WTC11 (cell line): ENCODE results near the gene ANKRD24.
"Not testable (repeated sequence)": the region's sequence is repeated elsewhere in the genome, so short reads cannot be mapped to it uniquely, and the experiment has no call there.

Experiments
- IRF2 ChIP-seq: sonication (generic); formaldehyde crosslinking; IDR thresholded peaks from 2 replicates; pipeline ENCODE4 v1.8.0; 2022; ENCODE audit warnings: low read depth, missing genetic modification reagents, borderline replicate concordance
- TF ChIP-seq, protein P1 (sequence below): sonication (generic); formaldehyde crosslinking; IDR thresholded peaks from 2 replicates; pipeline ENCODE4 v1.8.1; 2023; ENCODE audit warnings: mild to moderate bottlenecking, missing genetic modification reagents, borderline replicate concordance
- TF ChIP-seq, protein P2 (sequence below): fragments of 200-600 bp; IDR thresholded peaks from 2 replicates; pipeline ENCODE4 v1.8.0; 2022; ENCODE audit warnings: antibody characterized with exemption
- TF ChIP-seq, protein P3 (sequence below): sonication (generic); formaldehyde crosslinking; IDR thresholded peaks from 2 replicates; pipeline ENCODE4 v1.8.1; 2022; ENCODE audit warnings: low read depth, missing genetic modification reagents, borderline replicate concordance
- TF ChIP-seq, protein P4 (sequence below): sonication (generic); formaldehyde crosslinking; IDR thresholded peaks from 2 replicates; pipeline ENCODE4 v1.8.0; 2022; ENCODE audit warnings: mild to moderate bottlenecking, missing genetic modification reagents
- TF ChIP-seq, protein P5 (sequence below): sonication (generic); formaldehyde crosslinking; IDR thresholded peaks from 2 replicates; pipeline ENCODE4 v1.8.0; 2022; ENCODE audit warnings: mild to moderate bottlenecking, missing genetic modification reagents

DNA sequence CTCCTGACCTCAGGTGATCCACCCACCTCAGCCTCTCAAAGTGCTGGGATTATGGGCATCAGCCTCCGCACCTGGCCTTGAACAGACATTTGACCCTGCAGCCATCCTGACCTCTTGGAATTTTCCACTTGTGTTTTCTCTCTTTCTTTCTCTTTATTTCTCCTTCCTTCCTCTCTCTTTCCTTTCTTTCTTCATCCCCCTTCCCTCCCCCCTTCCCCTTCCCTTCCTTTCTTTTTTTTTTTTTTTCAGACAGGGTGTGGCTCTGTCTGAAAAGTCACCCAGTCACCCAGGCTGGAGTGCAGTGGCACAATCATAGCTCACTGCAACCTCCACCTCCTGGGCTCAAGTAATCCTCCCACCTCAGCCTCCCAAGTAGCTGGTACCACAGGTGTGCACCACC is 36.0 kb downstream of the ANKRD24 start:
- TF ChIP-seq, protein P1, sequence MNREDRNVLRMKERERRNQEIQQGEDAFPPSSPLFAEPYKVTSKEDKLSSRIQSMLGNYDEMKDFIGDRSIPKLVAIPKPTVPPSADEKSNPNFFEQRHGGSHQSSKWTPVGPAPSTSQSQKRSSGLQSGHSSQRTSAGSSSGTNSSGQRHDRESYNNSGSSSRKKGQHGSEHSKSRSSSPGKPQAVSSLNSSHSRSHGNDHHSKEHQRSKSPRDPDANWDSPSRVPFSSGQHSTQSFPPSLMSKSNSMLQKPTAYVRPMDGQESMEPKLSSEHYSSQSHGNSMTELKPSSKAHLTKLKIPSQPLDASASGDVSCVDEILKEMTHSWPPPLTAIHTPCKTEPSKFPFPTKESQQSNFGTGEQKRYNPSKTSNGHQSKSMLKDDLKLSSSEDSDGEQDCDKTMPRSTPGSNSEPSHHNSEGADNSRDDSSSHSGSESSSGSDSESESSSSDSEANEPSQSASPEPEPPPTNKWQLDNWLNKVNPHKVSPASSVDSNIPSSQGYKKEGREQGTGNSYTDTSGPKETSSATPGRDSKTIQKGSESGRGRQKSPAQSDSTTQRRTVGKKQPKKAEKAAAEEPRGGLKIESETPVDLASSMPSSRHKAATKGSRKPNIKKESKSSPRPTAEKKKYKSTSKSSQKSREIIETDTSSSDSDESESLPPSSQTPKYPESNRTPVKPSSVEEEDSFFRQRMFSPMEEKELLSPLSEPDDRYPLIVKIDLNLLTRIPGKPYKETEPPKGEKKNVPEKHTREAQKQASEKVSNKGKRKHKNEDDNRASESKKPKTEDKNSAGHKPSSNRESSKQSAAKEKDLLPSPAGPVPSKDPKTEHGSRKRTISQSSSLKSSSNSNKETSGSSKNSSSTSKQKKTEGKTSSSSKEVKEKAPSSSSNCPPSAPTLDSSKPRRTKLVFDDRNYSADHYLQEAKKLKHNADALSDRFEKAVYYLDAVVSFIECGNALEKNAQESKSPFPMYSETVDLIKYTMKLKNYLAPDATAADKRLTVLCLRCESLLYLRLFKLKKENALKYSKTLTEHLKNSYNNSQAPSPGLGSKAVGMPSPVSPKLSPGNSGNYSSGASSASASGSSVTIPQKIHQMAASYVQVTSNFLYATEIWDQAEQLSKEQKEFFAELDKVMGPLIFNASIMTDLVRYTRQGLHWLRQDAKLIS (CRISPR knock-in tag) = not testable (repeated sequence)
- TF ChIP-seq, protein P2, sequence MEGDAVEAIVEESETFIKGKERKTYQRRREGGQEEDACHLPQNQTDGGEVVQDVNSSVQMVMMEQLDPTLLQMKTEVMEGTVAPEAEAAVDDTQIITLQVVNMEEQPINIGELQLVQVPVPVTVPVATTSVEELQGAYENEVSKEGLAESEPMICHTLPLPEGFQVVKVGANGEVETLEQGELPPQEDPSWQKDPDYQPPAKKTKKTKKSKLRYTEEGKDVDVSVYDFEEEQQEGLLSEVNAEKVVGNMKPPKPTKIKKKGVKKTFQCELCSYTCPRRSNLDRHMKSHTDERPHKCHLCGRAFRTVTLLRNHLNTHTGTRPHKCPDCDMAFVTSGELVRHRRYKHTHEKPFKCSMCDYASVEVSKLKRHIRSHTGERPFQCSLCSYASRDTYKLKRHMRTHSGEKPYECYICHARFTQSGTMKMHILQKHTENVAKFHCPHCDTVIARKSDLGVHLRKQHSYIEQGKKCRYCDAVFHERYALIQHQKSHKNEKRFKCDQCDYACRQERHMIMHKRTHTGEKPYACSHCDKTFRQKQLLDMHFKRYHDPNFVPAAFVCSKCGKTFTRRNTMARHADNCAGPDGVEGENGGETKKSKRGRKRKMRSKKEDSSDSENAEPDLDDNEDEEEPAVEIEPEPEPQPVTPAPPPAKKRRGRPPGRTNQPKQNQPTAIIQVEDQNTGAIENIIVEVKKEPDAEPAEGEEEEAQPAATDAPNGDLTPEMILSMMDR = not testable (repeated sequence)
- TF ChIP-seq, protein P3, sequence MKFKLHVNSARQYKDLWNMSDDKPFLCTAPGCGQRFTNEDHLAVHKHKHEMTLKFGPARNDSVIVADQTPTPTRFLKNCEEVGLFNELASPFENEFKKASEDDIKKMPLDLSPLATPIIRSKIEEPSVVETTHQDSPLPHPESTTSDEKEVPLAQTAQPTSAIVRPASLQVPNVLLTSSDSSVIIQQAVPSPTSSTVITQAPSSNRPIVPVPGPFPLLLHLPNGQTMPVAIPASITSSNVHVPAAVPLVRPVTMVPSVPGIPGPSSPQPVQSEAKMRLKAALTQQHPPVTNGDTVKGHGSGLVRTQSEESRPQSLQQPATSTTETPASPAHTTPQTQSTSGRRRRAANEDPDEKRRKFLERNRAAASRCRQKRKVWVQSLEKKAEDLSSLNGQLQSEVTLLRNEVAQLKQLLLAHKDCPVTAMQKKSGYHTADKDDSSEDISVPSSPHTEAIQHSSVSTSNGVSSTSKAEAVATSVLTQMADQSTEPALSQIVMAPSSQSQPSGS (CRISPR knock-in tag) = not testable (repeated sequence)
- TF ChIP-seq, protein P4, sequence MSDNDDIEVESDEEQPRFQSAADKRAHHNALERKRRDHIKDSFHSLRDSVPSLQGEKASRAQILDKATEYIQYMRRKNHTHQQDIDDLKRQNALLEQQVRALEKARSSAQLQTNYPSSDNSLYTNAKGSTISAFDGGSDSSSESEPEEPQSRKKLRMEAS (CRISPR knock-in tag) = not testable (repeated sequence)
- TF ChIP-seq IRF2 = not testable (repeated sequence)
- TF ChIP-seq, protein P5, sequence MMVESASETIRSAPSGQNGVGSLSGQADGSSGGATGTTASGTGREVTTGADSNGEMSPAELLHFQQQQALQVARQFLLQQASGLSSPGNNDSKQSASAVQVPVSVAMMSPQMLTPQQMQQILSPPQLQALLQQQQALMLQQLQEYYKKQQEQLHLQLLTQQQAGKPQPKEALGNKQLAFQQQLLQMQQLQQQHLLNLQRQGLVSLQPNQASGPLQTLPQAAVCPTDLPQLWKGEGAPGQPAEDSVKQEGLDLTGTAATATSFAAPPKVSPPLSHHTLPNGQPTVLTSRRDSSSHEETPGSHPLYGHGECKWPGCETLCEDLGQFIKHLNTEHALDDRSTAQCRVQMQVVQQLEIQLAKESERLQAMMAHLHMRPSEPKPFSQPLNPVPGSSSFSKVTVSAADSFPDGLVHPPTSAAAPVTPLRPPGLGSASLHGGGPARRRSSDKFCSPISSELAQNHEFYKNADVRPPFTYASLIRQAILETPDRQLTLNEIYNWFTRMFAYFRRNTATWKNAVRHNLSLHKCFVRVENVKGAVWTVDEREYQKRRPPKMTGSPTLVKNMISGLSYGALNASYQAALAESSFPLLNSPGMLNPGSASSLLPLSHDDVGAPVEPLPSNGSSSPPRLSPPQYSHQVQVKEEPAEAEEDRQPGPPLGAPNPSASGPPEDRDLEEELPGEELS (CRISPR knock-in tag) = not testable (repeated sequence)
